Fibroblast of the aortic adventitia (primary cell): Measurements from ENCODE around the gene HCRTR2. TPM values are rescaled to one million over a fixed set of nuclear protein-coding genes. Genes with fewer than 3 reads are reported as not detected.

Experiments used
- DNase-seq: peaks from one replicate; pipeline ENCODE4 v3.0.0-alpha.2; 2010; ENCODE audit warnings: low read depth
- H3K4me3 ChIP-seq: 2 replicates; pipeline ENCODE4 v1.5.1; 2011; ENCODE audit warnings: low read depth, mild to moderate bottlenecking, control low read depth, low read length, moderate library complexity
- CTCF ChIP-seq: IDR thresholded peaks from 2 replicates; pipeline ENCODE4 v1.5.1; 2011; ENCODE audit warnings: mild to moderate bottlenecking, low read length, control low read depth, inconsistent platforms; ENCODE audit not compliant: insufficient read depth
- total RNA-seq: library from RNA; depleted of rRNA; stranded (reverse); fragments of >200 nt; gene quantifications from 2 replicates; pipeline ENCODE4 v1.2.3, GENCODE V29; 2012; ENCODE audit warnings: low replicate concordance

Gene HCRTR2
- total RNA-seq = not detected in 2 replicates

- no peak for TF ChIP-seq CTCF
- H3K4me3 ChIP-seq = no peak within 1 kb of the TSS
- DNase-seq = no peak
Measured at GRCh38 chr6:55174211-55175026, at the start of gene HCRTR2. Gene HCRTR2, plus strand, starts transcription at chr6:55174515. Its CDS starts 73 bp downstream, at chr6:55174588.

GRCh38 chr6:55130806-55131324 is 43.5 kb upstream of the HCRTR2 start:
- no peak for TF ChIP-seq CTCF
- DNase-seq = no peak
- no peak overlapping the region for H3K4me3 ChIP-seq

- no peak for DNase-seq
- no peak overlapping the region for H3K4me3 ChIP-seq
- no peak for TF ChIP-seq CTCF
Measured at GRCh38 chr6:55131616-55132015, 42.7 kb upstream of the HCRTR2 start.

GRCh38 chr6:55136916-55137315 is 37.4 kb upstream of the HCRTR2 start:
- TF ChIP-seq CTCF = no peak
- no peak overlapping the region for H3K4me3 ChIP-seq
- no peak for DNase-seq

- TF ChIP-seq CTCF = no peak
- no peak overlapping the region for H3K4me3 ChIP-seq
- DNase-seq = no peak
Measured at GRCh38 chr6:55137929-55138693, 36.2 kb upstream of the HCRTR2 start.

- no peak for TF ChIP-seq CTCF
- no peak overlapping the region for H3K4me3 ChIP-seq
- DNase-seq = no peak
Measured at GRCh38 chr6:55141611-55142010, 32.7 kb upstream of the HCRTR2 start.
